Lung (tissue), 12 donors: ENCODE data around the gene B3GNT8. TPM values are rescaled to one million over a fixed set of nuclear protein-coding genes. Genes with fewer than 3 reads are reported as not detected.

Experiments used
- ATAC-seq: fragments of 200-7000 bp; cut with Tn5 transposase; one replicate; pipeline ENCODE4 v1.9.1; 2020; ENCODE audit warnings: moderate number of reproducible peaks; ENCODE audit not compliant: insufficient read depth, low FRiP score
- DNase-seq, 3 donors: peaks; one replicate each; pipeline ENCODE4 v3.0.0-alpha.2; 2013 to 2017
- H3K27ac ChIP-seq, 2 donors: one replicate each; pipeline ENCODE4 v1.5.1; 2013; ENCODE audit warnings: mild to moderate bottlenecking in 2 of 2, moderate library complexity in 2 of 2, control low read depth in 1 of 2, inconsistent platforms in 1 of 2, low read depth in 1 of 2, low read length in 1 of 2
- H3K27me3 ChIP-seq, 3 donors: one replicate each; pipeline ENCODE4 v1.5.1; 2013; ENCODE audit warnings: low read length in 2 of 3; ENCODE audit not compliant: control insufficient read depth in 3 of 3, insufficient read depth in 3 of 3
- H3K36me3 ChIP-seq, 4 donors: one replicate each; pipeline ENCODE4 v1.5.1; 2013; ENCODE audit warnings: low read length in 4 of 4, mild to moderate bottlenecking in 1 of 4, moderate library complexity in 1 of 4; ENCODE audit not compliant: control insufficient read depth in 4 of 4, insufficient read depth in 4 of 4
- H3K4me1 ChIP-seq, 5 donors: one replicate each; pipeline ENCODE4 v1.5.1; 2013; ENCODE audit warnings: low read length in 5 of 5, mild to moderate bottlenecking in 2 of 5, moderate library complexity in 1 of 5; ENCODE audit not compliant: control insufficient read depth in 5 of 5, insufficient read depth in 5 of 5
- H3K4me3 ChIP-seq: one replicate; pipeline ENCODE4 v1.5.1; 2013; ENCODE audit warnings: mild to moderate bottlenecking, control low read depth, moderate library complexity
- H3K9ac ChIP-seq, 2 donors: one replicate each; pipeline ENCODE4 v1.5.1; 2013; ENCODE audit warnings: low read length in 2 of 2, control low read depth in 1 of 2; ENCODE audit not compliant: insufficient read depth in 1 of 2
- H3K9me3 ChIP-seq, 4 donors: one replicate each; pipeline ENCODE4 v1.5.1; 2013; ENCODE audit warnings: low read length in 3 of 4, mild to moderate bottlenecking in 1 of 4, moderate library complexity in 1 of 4; ENCODE audit not compliant: control insufficient read depth in 4 of 4, insufficient read depth in 3 of 4
- WGBS, 2 donors: extraction: QIAGEN DNeasy Blood & Tissue Kit; methylation state at CpG; one replicate each; pipeline ENCODE4 v1.1.7; 2013; 5-methylcytosine and 5-hydroxymethylcytosine counted together
- polyA plus RNA-seq, 2 donors: library from polyadenylated mRNA; stranded (reverse); fragments of 200-250 nt; gene quantifications; one replicate each; pipeline ENCODE4 v1.2.1, GENCODE V29; 2013
- total RNA-seq, 2 donors: library from RNA; depleted of rRNA in 1 of 2; stranded (reverse); fragments of >200 nt in 1 of 2; gene quantifications; one replicate each; pipeline ENCODE4 v1.2.1, GENCODE V29; 2014 to 2021
- TF ChIP-seq, protein P1 (sequence below): IDR thresholded peaks from 2 replicates; pipeline ENCODE4 v1.5.1; 2012; ENCODE audit warnings: mild to moderate bottlenecking; ENCODE audit errors: control extremely low read depth, extremely low read depth
- donor health status: control.
- donor health status: control.
- donor health status: Bipolar disorder and iron deficiency.
- donor health status: healthy.
- donor health status: DM: yes; HTN: yes; CAD: no.

B3GNT8 gene
- total and polyA plus RNA-seq, 4 donors = 6.2 to 39.0 (median 32.8) TPM

DNA sequence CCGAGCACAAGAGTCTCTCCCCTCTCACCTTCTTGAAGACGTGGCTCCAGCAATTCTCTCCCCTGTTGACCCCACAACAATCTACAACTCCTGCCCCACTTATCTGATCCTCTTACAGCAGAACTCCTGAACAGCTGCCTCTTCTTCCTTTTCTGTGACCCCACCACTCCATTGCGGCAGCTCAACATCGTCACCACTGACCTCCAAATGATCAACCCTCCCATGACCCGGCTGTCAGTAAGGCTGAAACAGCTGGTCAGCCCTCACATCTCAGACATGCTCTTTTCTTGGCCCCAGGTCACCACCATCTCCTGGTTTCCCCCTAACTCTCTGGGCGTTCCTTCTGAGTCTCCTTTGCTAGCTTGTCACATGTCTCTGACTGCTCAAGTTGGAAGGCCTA lies 31.8 kb downstream of the B3GNT8 start:
- H3K9me3 ChIP-seq = no peaks in the 10 kb centered on the region
- peaks cover 0 to 19% (median 8%) of the 10 kb centered on the region in 5 donors for H3K4me1 ChIP-seq
- H3K9ac ChIP-seq = no peak overlapping the region
- H3K27me3 ChIP-seq = no peaks in the 10 kb centered on the region
- DNase-seq (no peak), ATAC-seq (no peak)
- WGBS, 2 donors = 67 to 82% methylated on average over 6 of the region's 6 CpGs
- H3K27ac ChIP-seq = no peak overlapping the region
- H3K4me3 ChIP-seq = no peak overlapping the region
- TF ChIP-seq, protein P1, sequence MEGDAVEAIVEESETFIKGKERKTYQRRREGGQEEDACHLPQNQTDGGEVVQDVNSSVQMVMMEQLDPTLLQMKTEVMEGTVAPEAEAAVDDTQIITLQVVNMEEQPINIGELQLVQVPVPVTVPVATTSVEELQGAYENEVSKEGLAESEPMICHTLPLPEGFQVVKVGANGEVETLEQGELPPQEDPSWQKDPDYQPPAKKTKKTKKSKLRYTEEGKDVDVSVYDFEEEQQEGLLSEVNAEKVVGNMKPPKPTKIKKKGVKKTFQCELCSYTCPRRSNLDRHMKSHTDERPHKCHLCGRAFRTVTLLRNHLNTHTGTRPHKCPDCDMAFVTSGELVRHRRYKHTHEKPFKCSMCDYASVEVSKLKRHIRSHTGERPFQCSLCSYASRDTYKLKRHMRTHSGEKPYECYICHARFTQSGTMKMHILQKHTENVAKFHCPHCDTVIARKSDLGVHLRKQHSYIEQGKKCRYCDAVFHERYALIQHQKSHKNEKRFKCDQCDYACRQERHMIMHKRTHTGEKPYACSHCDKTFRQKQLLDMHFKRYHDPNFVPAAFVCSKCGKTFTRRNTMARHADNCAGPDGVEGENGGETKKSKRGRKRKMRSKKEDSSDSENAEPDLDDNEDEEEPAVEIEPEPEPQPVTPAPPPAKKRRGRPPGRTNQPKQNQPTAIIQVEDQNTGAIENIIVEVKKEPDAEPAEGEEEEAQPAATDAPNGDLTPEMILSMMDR = no peak
- peaks cover 0 to 15% (median 4%) of the 10 kb centered on the region in 4 donors for H3K36me3 ChIP-seq

DNA sequence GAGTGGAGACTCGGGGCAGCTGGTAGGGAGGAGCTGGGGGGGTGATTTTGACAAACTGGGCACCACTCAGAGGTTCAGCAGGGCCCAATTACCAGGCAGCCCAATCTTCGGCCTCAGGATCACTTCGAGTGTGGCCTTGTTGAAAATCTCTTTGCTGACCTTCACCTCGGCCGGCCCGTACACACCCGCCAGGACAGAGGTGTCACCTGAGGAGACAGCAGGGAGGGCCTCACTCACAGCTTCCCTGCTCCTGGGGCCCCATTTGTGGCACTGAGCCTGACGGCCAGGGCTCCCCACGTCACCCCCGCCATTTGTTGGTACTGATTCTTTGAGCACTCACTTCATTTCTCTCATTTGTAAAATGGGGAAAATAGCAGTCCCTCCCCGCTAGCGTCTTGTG lies 34.4 kb downstream of the B3GNT8 start:
- no peaks in the 10 kb centered on the region for H3K9me3 ChIP-seq
- H3K36me3 ChIP-seq = peaks cover 3 to 24% (median 8%) of the 10 kb centered on the region in 4 donors
- DNase-seq = no peak
- H3K27me3 ChIP-seq = no peaks in the 10 kb centered on the region
- peak overlapping the region in 1 of 2 donors; percentile 21 for H3K27ac ChIP-seq
- no peak for ATAC-seq
- TF ChIP-seq, protein P1 = no peak
- H3K4me3 ChIP-seq = no peak overlapping the region
- peaks cover 0 to 7% (median 0%) of the 10 kb centered on the region in 5 donors for H3K4me1 ChIP-seq
- 82 to 86% methylated on average over 12 of the region's 12 CpGs for WGBS, 2 donors
- H3K9ac ChIP-seq = no peak overlapping the region

DNA sequence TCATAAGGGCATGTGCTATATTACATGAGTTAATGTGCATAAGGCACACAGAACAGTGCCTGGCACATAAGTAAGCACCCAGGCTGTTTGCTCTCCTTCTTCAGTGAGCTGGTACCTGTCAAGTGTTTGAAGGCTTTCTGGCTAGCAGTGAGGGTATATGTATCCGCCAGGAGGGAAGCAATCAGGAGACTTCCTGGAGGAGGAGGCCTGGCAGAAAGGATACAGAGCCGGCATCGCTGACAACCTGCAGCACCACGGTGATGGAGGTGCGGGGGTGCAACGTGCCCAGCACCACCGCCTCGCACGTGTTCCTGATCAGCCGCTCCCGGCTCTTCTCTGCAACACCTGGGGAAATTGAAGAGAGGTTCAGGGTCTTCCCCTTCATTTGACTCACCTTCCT lies 35.6 kb downstream of the B3GNT8 start:
- Histone ChIP-seq H3K9ac (no peak overlapping the region), H3K27ac (no peak overlapping the region), H3K9me3 (no peaks in the 10 kb centered on the region), H3K4me3 (no peak overlapping the region), H3K27me3 (no peaks in the 10 kb centered on the region), H3K36me3 (peaks cover 3 to 24% (median 8%) of the 10 kb centered on the region in 4 donors), H3K4me1 (peaks cover 0 to 3% (median 0%) of the 10 kb centered on the region in 5 donors)
- ATAC-seq (no peak), DNase-seq (no peak)
- WGBS, 2 donors = 86 to 96% methylated on average over 11 of the region's 11 CpGs
- TF ChIP-seq, protein P1 = no peak

DNA sequence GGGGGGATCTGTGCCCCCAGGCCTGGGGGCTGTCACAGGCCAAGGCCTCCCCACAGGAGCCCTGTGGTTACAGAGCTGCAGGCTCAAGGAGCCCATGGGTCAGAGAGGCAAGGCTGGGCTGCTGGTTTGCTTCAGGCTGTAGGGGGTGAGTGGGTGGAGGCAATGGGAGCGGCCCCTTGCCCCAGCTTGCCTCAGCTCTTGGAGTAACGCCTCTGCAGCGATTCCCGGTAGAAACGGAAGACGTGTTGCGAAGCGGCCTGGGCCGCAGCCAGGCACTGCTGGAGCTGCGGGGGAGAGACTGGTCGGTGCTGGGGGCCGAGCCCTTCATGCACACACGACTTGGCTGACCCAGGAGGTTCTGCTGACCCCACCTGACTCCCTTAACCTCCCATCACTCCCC lies 40.7 kb downstream of the B3GNT8 start:
- DNase-seq (no peak), ATAC-seq (no peak)
- Histone ChIP-seq H3K27ac (no peak overlapping the region), H3K4me1 (no peaks in the 10 kb centered on the region), H3K9me3 (no peaks in the 10 kb centered on the region), H3K36me3 (peaks cover 3 to 32% (median 11%) of the 10 kb centered on the region in 4 donors), H3K4me3 (no peak overlapping the region), H3K9ac (no peak overlapping the region), H3K27me3 (no peaks in the 10 kb centered on the region)
- TF ChIP-seq, protein P1 = no peak
- 88 to 89% methylated on average over 13 of the region's 13 CpGs for WGBS, 2 donors
